Hepatocyte (in vitro differentiated cells): ENCODE measurements around the gene ZFP36L1. TPM values are rescaled to one million over a fixed set of nuclear protein-coding genes. Genes with fewer than 3 reads are reported as not detected.

ENCODE experiments used
- DNase-seq: peaks from one replicate; pipeline ENCODE4 v3.0.0-alpha.2; 2016; ENCODE audit warnings: low spot score
- H2AFZ ChIP-seq: fragments of 200-600 bp; sonication (generic); 2 replicates; pipeline ENCODE4 v1.6.0; 2016; ENCODE audit warnings: antibody characterized with exemption, mild to moderate bottlenecking
- H3K27ac ChIP-seq: fragments of 200-600 bp; sonication (generic); 2 replicates; pipeline ENCODE4 v1.5.1; 2016; ENCODE audit warnings: mild to moderate bottlenecking
- H3K27me3 ChIP-seq: fragments of 200-600 bp; sonication (generic); 2 replicates; pipeline ENCODE4 v1.6.1; 2016
- H3K36me3 ChIP-seq: fragments of 200-600 bp; sonication (generic); replicated peaks from 2 replicates; pipeline ENCODE4 v1.5.1; 2016; ENCODE audit warnings: low read depth; ENCODE audit not compliant: insufficient read depth
- H3K4me1 ChIP-seq: fragments of 200-600 bp; sonication (generic); 2 replicates; pipeline ENCODE4 v1.5.1; 2016; ENCODE audit warnings: mild to moderate bottlenecking, moderate library complexity; ENCODE audit not compliant: insufficient read depth
- H3K4me2 ChIP-seq: fragments of 200-600 bp; sonication (generic); 2 replicates; pipeline ENCODE4 v1.6.0; 2016
- H3K4me3 ChIP-seq: fragments of 200-600 bp; sonication (generic); 2 replicates; pipeline ENCODE4 v1.5.1; 2016; ENCODE audit warnings: mild to moderate bottlenecking
- H3K79me2 ChIP-seq: fragments of 200-600 bp; sonication (generic); 2 replicates; pipeline ENCODE4 v1.6.0; 2017; ENCODE audit warnings: mild to moderate bottlenecking
- H3K9me2 ChIP-seq: fragments of 200-600 bp; sonication (generic); replicated peaks from 2 replicates; pipeline ENCODE4 v1.6.0; 2017; ENCODE audit warnings: mild to moderate bottlenecking; ENCODE audit not compliant: insufficient read depth
- H3K9me3 ChIP-seq: fragments of 200-600 bp; sonication (generic); 2 replicates; pipeline ENCODE4 v1.5.1; 2016; ENCODE audit warnings: low read depth, mild to moderate bottlenecking
- H4K20me1 ChIP-seq: fragments of 200-600 bp; sonication (generic); 2 replicates; pipeline ENCODE4 v1.6.0; 2016; ENCODE audit warnings: mild to moderate bottlenecking; ENCODE audit not compliant: insufficient read depth, poor library complexity, severe bottlenecking
- EZH2 ChIP-seq: fragments of 200-600 bp; sonication (generic); IDR thresholded peaks from 2 replicates; pipeline ENCODE4 v1.6.1; 2016; ENCODE audit warnings: antibody characterized with exemption, mild to moderate bottlenecking, borderline replicate concordance
- EZH2phosphoT487 ChIP-seq: fragments of 200-600 bp; sonication (generic); IDR thresholded peaks from one replicate; pipeline ENCODE4 v1.6.1; 2018; ENCODE audit warnings: antibody characterized with exemption, mild to moderate bottlenecking, low read depth, moderate library complexity; ENCODE audit not compliant: unreplicated experiment, severe bottlenecking
- WGBS: methylation state at CpG from one replicate; pipeline ENCODE4 v1.1.6; 2016; ENCODE audit warnings: low lambda C conversion rate; ENCODE audit errors: missing lambda C conversion rate; 5-methylcytosine and 5-hydroxymethylcytosine counted together
- polyA plus RNA-seq: library from polyadenylated mRNA; unstranded; fragments of >200 nt; fragmentation: Nextera tagmentation; extraction: Ambion mirVana; gene quantifications from 2 replicates; pipeline ENCODE4 v1.2.1, GENCODE V29; 2016
- total RNA-seq: library from RNA; depleted of rRNA; stranded (reverse); fragments of >200 nt; gene quantifications from 2 replicates; pipeline ENCODE4 v1.2.3, GENCODE V29; 2014
- TF ChIP-seq, protein P1 (sequence below): fragments of 200-600 bp; sonication (generic); IDR thresholded peaks from 2 replicates; pipeline ENCODE4 v1.5.1; 2016; ENCODE audit warnings: antibody characterized with exemption, mild to moderate bottlenecking; ENCODE audit not compliant: poor library complexity

The ZFP36L1 gene
- total and polyA plus RNA-seq, 2 experiments from 2014 or later = 101 to 404 TPM

DNA sequence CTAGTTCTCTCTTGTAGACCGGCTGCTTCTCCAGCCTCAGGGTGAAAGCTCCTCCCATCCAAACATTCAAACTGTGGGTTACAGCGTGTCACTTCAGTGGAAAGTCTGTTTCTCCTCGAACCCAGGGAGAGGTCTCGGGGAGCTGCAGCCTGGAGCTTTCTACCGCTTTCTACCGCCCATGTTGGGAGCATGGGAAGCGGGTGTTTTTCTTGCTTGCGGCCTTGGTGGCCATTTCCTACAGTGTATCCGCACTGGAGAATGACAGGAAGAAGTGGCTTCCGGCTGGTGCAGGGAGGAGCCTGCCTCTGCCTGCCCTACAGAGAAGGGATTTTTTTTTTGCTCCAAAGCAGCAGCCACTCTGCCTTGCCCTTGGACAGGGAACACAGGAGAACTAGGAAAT lies 21.2 kb downstream of the ZFP36L1 start:
- DNase-seq = no peak
- H3K4me1 ChIP-seq = no peaks in the 10 kb centered on the region
- no peaks in the 10 kb centered on the region for H4K20me1 ChIP-seq
- no peaks in the 10 kb centered on the region for H3K36me3 ChIP-seq
- 91% methylated on average over 10 of the region's 10 CpGs for WGBS
- H3K4me2 ChIP-seq = no peak overlapping the region
- no peak for TF ChIP-seq EZH2phosphoT487
- no peak for TF ChIP-seq EZH2
- TF ChIP-seq, protein P1, sequence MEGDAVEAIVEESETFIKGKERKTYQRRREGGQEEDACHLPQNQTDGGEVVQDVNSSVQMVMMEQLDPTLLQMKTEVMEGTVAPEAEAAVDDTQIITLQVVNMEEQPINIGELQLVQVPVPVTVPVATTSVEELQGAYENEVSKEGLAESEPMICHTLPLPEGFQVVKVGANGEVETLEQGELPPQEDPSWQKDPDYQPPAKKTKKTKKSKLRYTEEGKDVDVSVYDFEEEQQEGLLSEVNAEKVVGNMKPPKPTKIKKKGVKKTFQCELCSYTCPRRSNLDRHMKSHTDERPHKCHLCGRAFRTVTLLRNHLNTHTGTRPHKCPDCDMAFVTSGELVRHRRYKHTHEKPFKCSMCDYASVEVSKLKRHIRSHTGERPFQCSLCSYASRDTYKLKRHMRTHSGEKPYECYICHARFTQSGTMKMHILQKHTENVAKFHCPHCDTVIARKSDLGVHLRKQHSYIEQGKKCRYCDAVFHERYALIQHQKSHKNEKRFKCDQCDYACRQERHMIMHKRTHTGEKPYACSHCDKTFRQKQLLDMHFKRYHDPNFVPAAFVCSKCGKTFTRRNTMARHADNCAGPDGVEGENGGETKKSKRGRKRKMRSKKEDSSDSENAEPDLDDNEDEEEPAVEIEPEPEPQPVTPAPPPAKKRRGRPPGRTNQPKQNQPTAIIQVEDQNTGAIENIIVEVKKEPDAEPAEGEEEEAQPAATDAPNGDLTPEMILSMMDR = no peak
- H3K27me3 ChIP-seq = no peaks in the 10 kb centered on the region
- H3K27ac ChIP-seq = no peak overlapping the region
- H3K9me3 ChIP-seq = no peaks in the 10 kb centered on the region
- no peaks in the 10 kb centered on the region for H3K9me2 ChIP-seq
- no peak overlapping the region for H3K4me3 ChIP-seq
- no peak overlapping the region for H2AFZ ChIP-seq
- H3K79me2 ChIP-seq = no peaks in the 10 kb centered on the region

GRCh38 chr14:68770553-68771286 lies 22.1 kb downstream of the ZFP36L1 start:
- Histone ChIP-seq H3K9me2 (no peaks in the 10 kb centered on the region), H3K27me3 (no peaks in the 10 kb centered on the region), H3K4me1 (no peaks in the 10 kb centered on the region), H3K79me2 (no peaks in the 10 kb centered on the region), H4K20me1 (no peaks in the 10 kb centered on the region), H3K9me3 (no peaks in the 10 kb centered on the region), H3K27ac (no peak overlapping the region), H3K36me3 (no peaks in the 10 kb centered on the region), H3K4me2 (no peak overlapping the region), H3K4me3 (no peak overlapping the region), H2AFZ (no peak overlapping the region)
- WGBS = 89% methylated on average over 11 of the region's 11 CpGs
- TF ChIP-seq EZH2 (no peak), EZH2phosphoT487 (no peak)
- TF ChIP-seq, protein P1 = no peak
- DNase-seq = no peak

DNA sequence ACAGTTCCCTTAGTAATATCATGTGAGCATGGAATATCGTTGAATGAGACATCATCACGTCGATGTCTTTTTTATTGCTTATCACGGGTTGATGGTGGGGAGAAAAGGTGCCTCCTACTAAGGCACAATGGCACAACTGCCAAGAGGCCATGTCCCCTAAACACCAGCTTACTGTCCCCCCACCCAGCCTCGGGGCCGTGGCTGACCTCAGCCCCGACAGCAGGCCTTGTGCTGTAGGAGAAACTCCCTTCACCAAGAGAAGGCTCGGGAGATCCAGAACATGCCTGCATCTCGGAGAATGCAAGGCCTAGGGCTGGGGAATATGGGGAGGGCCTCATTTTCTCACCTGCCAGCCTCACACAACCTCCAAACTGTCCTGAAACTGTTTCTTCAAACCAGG lies 22.8 kb downstream of the ZFP36L1 start:
- 96% methylated on average over 9 of the region's 9 CpGs for WGBS

DNA sequence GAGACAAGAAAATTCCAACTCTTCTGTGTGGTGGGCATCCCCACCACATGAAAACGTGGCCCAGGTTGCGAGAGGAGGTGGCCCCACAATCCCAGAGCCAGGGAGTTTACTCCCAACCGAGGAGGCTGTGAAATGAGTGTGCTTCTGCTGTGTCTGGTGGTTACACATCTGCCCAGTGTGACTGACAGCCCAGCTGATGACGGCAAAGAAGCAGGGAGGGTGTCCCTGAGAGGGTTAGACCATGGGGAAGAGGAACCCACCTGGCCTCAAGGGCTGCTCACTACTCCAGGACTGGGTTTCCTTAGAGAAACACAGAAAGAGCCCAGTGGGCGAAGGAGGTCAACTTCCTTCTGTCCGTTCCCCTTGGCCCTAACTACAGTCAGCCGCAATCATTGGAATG lies 24.6 kb downstream of the ZFP36L1 start:
- Histone ChIP-seq H3K36me3 (no peaks in the 10 kb centered on the region), H3K79me2 (no peaks in the 10 kb centered on the region), H2AFZ (no peak overlapping the region), H3K27ac (no peak overlapping the region), H3K4me3 (no peak overlapping the region), H3K4me1 (no peaks in the 10 kb centered on the region), H3K27me3 (no peaks in the 10 kb centered on the region), H4K20me1 (no peaks in the 10 kb centered on the region), H3K4me2 (no peak overlapping the region), H3K9me2 (no peaks in the 10 kb centered on the region), H3K9me3 (no peaks in the 10 kb centered on the region)
- 90% methylated on average over 7 of the region's 7 CpGs for WGBS
- TF ChIP-seq EZH2phosphoT487 (no peak), EZH2 (no peak)
- TF ChIP-seq, protein P1 = no peak
- DNase-seq = no peak

More for the DNA sequence above, 22.8 kb downstream of the ZFP36L1 start:
- H3K9me2 ChIP-seq = no peaks in the 10 kb centered on the region
- H2AFZ ChIP-seq = no peak overlapping the region
- no peaks in the 10 kb centered on the region for H3K27me3 ChIP-seq
- H3K27ac ChIP-seq = no peak overlapping the region
- no peaks in the 10 kb centered on the region for H3K9me3 ChIP-seq
- no peaks in the 10 kb centered on the region for H3K36me3 ChIP-seq
- no peaks in the 10 kb centered on the region for H4K20me1 ChIP-seq
- H3K4me3 ChIP-seq = no peak overlapping the region
- TF ChIP-seq EZH2 = no peak
- no peak overlapping the region for H3K4me2 ChIP-seq
- no peaks in the 10 kb centered on the region for H3K79me2 ChIP-seq
- H3K4me1 ChIP-seq = no peaks in the 10 kb centered on the region
- DNase-seq = no peak
